Breast epithelium (tissue), 4 donors: ENCODE results near the gene CHRNG. TPM values are rescaled to one million over a fixed set of nuclear protein-coding genes. Genes with fewer than 3 reads are reported as not detected.
"Not testable (repeated sequence)": the region's sequence is repeated elsewhere in the genome, so short reads cannot be mapped to it uniquely, and the experiment has no call there.

Source experiments
- DNase-seq, 2 donors: peaks; one replicate each; pipeline ENCODE4 v3.0.0-alpha.2; 2019; ENCODE audit warnings: low spot score in 2 of 2
- H3K27ac ChIP-seq, 2 donors: fragments of 200-600 bp; sonication (generic) in 1 of 2; one replicate each; pipeline ENCODE4 v1.5.1; 2016 to 2019; ENCODE audit warnings: mild to moderate bottlenecking in 1 of 2
- H3K27me3 ChIP-seq, 2 donors: fragments of 200-600 bp; sonication (generic) in 1 of 2; one replicate each; pipeline versions ENCODE4 v1.5.1 to v1.6.0; 2017 to 2019; ENCODE audit warnings: control low read depth in 1 of 2, mild to moderate bottlenecking in 1 of 2
- H3K36me3 ChIP-seq: fragments of 200-600 bp; one replicate; pipeline ENCODE4 v1.5.1; 2019
- H3K4me1 ChIP-seq, 2 donors: fragments of 200-600 bp; sonication (generic); one replicate each; pipeline ENCODE4 v1.5.1; 2016 to 2019; ENCODE audit warnings: control low read depth in 1 of 2
- H3K4me3 ChIP-seq, 3 donors: fragments of 200-600 bp; sonication (generic); 1 replicate in 2 of 3; 2 replicates in 1 of 3; pipeline ENCODE4 v1.5.1; 2016 to 2019; ENCODE audit warnings: mild to moderate bottlenecking in 3 of 3, moderate library complexity in 2 of 3
- H3K9me3 ChIP-seq, 2 donors: fragments of 200-600 bp; sonication (generic) in 1 of 2; one replicate each; pipeline ENCODE4 v1.5.1; 2016 to 2019; ENCODE audit warnings: control low read depth in 1 of 2
- POLR2A ChIP-seq: fragments of 450-650 bp; IDR thresholded peaks from one replicate; pipeline ENCODE4 v1.6.1; 2016; ENCODE audit warnings: antibody characterized with exemption, mild to moderate bottlenecking, moderate library complexity
- POLR2AphosphoS5 ChIP-seq, 3 donors: sonication (generic); formaldehyde crosslinking; IDR thresholded peaks; one replicate each; pipeline ENCODE4 v1.6.1; 2017; ENCODE audit warnings: antibody characterized with exemption in 3 of 3
- intact Hi-C: fragments of 100-400 bp; cut with DNase I; formaldehyde crosslinking; loops from one replicate; pipeline ENCODE4 v1.15.1; 2023; ENCODE audit warnings: low total_unique reads
- total RNA-seq, 3 donors: library from RNA; depleted of rRNA; stranded (reverse); fragments of >200 nt; gene quantifications; one replicate each; pipeline ENCODE4 v1.1.0, GENCODE V29; 2016
- TF ChIP-seq, protein P1 (sequence below), 3 donors: fragments of 450-650 bp; IDR thresholded peaks; one replicate each; pipeline ENCODE4 v1.5.1; 2016 to 2017; ENCODE audit warnings: antibody characterized with exemption in 3 of 3, mild to moderate bottlenecking in 3 of 3, moderate library complexity in 3 of 3

The CHRNG gene
- total RNA-seq, 3 donors from 2014 or later, result not detected

DNA sequence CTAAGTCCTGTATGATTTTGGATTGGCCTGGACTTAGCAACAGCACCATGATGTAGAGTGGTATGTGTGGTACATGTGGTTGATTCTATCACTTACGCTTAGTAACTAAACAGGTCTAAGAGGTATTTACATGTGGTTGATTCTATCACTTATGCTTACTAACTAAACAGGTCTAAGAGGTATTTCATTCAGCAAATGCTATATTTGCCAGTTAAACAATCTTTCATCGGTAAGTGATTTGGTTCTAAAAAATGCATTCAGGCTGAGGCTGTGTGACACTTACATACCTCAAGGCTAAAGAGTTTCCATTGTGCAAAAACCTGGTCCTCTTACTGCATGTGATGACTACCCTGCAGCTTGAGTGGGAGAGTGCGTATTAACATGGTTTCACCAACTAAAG, 24.1 kb downstream of the CHRNG start:
- TF ChIP-seq POLR2AphosphoS5 (IDR thresholded peaks at IDR 0.05) (no peak), POLR2A (no peak)
- TF ChIP-seq, protein P1, sequence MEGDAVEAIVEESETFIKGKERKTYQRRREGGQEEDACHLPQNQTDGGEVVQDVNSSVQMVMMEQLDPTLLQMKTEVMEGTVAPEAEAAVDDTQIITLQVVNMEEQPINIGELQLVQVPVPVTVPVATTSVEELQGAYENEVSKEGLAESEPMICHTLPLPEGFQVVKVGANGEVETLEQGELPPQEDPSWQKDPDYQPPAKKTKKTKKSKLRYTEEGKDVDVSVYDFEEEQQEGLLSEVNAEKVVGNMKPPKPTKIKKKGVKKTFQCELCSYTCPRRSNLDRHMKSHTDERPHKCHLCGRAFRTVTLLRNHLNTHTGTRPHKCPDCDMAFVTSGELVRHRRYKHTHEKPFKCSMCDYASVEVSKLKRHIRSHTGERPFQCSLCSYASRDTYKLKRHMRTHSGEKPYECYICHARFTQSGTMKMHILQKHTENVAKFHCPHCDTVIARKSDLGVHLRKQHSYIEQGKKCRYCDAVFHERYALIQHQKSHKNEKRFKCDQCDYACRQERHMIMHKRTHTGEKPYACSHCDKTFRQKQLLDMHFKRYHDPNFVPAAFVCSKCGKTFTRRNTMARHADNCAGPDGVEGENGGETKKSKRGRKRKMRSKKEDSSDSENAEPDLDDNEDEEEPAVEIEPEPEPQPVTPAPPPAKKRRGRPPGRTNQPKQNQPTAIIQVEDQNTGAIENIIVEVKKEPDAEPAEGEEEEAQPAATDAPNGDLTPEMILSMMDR (IDR thresholded peaks at IDR 0.05), result no peak
- H3K9me3 ChIP-seq, result no peaks in the 10 kb centered on the region
- intact Hi-C loops, result no loop called here
- no peaks in the 10 kb centered on the region for H3K36me3 ChIP-seq
- H3K4me1 ChIP-seq, result no peaks in the 10 kb centered on the region
- H3K27ac ChIP-seq, result no peak overlapping the region
- H3K27me3 ChIP-seq, result no peaks in the 10 kb centered on the region
- no peak for DNase-seq
- no peak overlapping the region for H3K4me3 ChIP-seq

DNA sequence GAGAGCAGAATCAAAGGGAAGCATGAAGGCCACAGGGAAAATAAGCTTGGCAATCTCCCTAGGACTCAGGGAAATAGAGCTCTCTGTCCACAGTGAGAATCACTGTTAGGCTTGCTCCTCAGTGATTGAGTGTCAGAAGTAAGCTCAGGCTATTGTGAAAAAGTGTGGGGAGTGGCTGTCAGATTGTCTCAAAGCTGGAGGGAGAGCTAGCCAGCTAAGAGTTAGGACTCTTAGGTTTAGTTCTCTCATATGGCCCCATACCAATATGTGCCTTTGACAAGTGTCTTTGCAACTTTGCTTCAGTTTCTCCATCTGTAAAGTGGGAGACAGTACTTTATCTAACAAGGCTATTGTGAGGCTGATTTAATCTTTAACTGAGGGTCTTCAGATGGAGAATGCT, 28.2 kb downstream of the CHRNG start:
- DNase-seq, result no peak
- TF ChIP-seq, protein P1 (IDR thresholded peaks at IDR 0.05), result no peak
- no peak for TF ChIP-seq POLR2A
- no peak for TF ChIP-seq POLR2AphosphoS5 (IDR thresholded peaks at IDR 0.05)
- Histone ChIP-seq H3K4me1 (no peaks in the 10 kb centered on the region), H3K27ac (no peak overlapping the region), H3K9me3 (no peaks in the 10 kb centered on the region), H3K4me3 (no peak overlapping the region), H3K27me3 (no peaks in the 10 kb centered on the region), H3K36me3 (no peaks in the 10 kb centered on the region)
- intact Hi-C loops, result no loop called here

DNA sequence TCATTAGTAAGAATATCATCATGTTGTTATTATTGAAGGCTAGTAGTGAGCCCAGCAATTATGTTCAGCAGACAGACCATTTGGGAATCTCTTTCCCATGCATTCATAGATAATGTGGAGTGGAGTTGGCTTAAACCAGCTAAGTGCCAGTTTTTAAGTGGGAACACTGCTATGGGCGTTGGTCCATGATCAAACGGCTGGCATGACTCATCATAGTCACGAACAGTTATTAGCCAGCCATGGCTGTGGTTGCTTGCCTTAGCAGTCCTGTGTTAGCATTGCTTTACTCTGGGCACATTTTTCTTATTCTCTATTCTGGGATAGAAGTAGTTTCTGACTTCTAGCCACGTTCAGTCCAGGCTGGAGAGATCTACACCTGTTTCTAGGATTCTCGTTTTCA, 28.7 kb downstream of the CHRNG start:
- Histone ChIP-seq H3K4me3 (no peak overlapping the region), H3K27me3 (no peaks in the 10 kb centered on the region), H3K36me3 (no peaks in the 10 kb centered on the region), H3K27ac (no peak overlapping the region), H3K9me3 (no peaks in the 10 kb centered on the region), H3K4me1 (no peaks in the 10 kb centered on the region)
- no peak for DNase-seq
- no peak for TF ChIP-seq POLR2A
- intact Hi-C loops, result no loop called here

DNA sequence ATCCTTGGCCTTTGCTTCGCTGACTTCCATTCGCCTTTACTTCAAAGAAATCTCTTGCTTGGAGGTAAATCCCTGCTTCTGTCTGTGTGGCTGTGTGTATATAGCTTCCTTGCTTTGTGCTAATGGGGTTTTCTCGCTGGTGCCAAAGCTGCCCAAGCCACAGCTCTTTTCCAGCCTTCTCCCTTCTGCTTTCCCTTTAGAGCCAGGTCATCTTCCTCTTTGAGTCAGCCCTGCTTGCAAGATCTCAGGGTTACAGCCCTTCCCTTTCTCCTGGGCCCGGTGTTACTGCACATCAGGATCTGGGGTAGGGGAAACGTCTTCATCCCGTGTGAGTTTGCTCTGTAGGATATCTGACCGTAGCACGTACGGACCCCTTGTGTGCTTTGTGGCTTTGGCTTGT, 30.0 kb downstream of the CHRNG start:
- no peaks in the 10 kb centered on the region for H3K9me3 ChIP-seq
- H3K4me1 ChIP-seq, result no peaks in the 10 kb centered on the region
- no peak for DNase-seq
- intact Hi-C loops, result no loop called here
- no peak overlapping the region for H3K4me3 ChIP-seq
- no peaks in the 10 kb centered on the region for H3K27me3 ChIP-seq
- no peak overlapping the region for H3K27ac ChIP-seq
- H3K36me3 ChIP-seq, result no peaks in the 10 kb centered on the region
- no peak for TF ChIP-seq POLR2A
- TF ChIP-seq POLR2AphosphoS5 (IDR thresholded peaks at IDR 0.05), result no peak
- TF ChIP-seq, protein P1 (IDR thresholded peaks at IDR 0.05), result no peak

DNA sequence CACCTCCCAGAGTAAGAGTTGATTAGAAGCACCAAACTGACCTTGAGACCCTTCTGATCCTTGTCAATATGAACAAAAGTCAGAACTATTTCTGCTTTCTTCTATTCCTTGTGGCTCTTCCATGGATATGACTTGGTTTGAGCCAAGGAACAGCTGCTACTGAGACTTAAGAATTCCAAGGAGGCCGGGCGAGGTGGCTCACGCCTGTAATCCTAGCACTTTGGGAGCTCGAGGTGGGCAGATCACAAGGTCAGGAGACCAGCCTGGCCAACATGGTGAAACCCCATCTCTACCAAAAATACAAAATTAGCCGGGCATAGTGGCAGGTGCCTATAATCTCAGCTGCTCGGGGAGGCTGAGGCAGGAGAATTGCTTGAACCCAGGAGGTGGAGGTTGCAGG, 31.0 kb downstream of the CHRNG start:
- H3K4me3 ChIP-seq, H3K9me3 ChIP-seq, H3K36me3 ChIP-seq: not testable (repeated sequence)

DNA sequence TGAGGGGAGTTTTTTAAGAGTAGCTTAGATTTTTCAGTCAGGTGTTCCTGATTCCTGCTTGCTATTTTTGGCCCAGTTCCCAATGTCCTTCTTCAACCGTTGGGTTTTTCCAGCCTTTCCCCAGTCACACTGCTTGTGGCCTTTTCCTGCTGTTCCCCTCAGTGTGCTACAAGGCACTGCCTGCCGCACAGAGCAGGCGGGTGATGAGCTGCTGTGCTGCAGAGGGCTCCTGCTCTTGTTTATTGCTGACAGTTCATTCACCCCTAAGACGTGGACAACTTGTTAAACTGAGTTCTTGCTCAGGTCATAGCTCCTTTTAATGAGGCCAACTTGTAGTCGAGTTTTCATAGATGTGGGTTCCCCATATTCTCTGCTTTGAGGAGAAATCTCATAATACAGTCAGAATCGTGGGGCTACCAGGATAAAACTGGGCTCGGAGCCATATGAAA, 31.6 kb downstream of the CHRNG start:
- Histone ChIP-seq H3K4me3 (no peak overlapping the region), H3K4me1 (no peaks in the 10 kb centered on the region), H3K36me3 (no peaks in the 10 kb centered on the region), H3K27me3 (no peaks in the 10 kb centered on the region), H3K9me3 (no peaks in the 10 kb centered on the region), H3K27ac (no peak overlapping the region)
- no peak for DNase-seq
- intact Hi-C loops, result no loop called here
- TF ChIP-seq, protein P1 (IDR thresholded peaks at IDR 0.05), result no peak
- TF ChIP-seq POLR2AphosphoS5 (IDR thresholded peaks at IDR 0.05), result no peak

More for the DNA sequence above, 31.0 kb downstream of the CHRNG start:
- intact Hi-C loops, DNase-seq, H3K27ac ChIP-seq, H3K27me3 ChIP-seq, H3K4me1 ChIP-seq: not testable (repeated sequence)
